Astrocyte (in vitro differentiated cells and primary cell): ENCODE data around the gene ANKRD11. TPM values are rescaled to one million over a fixed set of nuclear protein-coding genes. Genes with fewer than 3 reads are reported as not detected.

Source experiments
- DNase-seq: peaks from one replicate; pipeline ENCODE4 v3.0.0-alpha.2; 2010; ENCODE audit warnings: low read depth
- FAIRE-seq: peaks from 2 replicates; lab custom pipeline; 2011; peaks lifted over from hg19 to GRCh38; lab: Jason Lieb, UNC
- H2AFZ ChIP-seq: 2 replicates; pipeline ENCODE4 v1.6.0; 2012; ENCODE audit warnings: low read depth, low read length, inconsistent platforms
- H3K27ac ChIP-seq: 2 replicates; pipeline ENCODE4 v1.5.1; 2011; ENCODE audit warnings: low read depth, low read length, inconsistent platforms
- H3K27me3 ChIP-seq: 2 replicates; pipeline ENCODE4 v1.6.0; 2011; ENCODE audit warnings: low read length, inconsistent platforms; ENCODE audit not compliant: insufficient read depth
- H3K36me3 ChIP-seq: 2 replicates; pipeline ENCODE4 v1.5.1; 2011; ENCODE audit warnings: low read length, inconsistent platforms; ENCODE audit not compliant: insufficient read depth
- H3K4me1 ChIP-seq: 2 replicates; pipeline ENCODE4 v1.5.1; 2011; ENCODE audit warnings: low read length, inconsistent platforms; ENCODE audit not compliant: insufficient read depth
- H3K4me2 ChIP-seq: 2 replicates; pipeline ENCODE4 v1.6.0; 2012; ENCODE audit warnings: low read length, inconsistent platforms
- H3K4me3 ChIP-seq: 2 replicates; pipeline ENCODE4 v1.5.1; 2011; ENCODE audit warnings: low read depth, mild to moderate bottlenecking, low read length, inconsistent platforms; ENCODE audit not compliant: insufficient read depth
- H3K79me2 ChIP-seq: 2 replicates; pipeline ENCODE4 v1.6.0; 2012; ENCODE audit warnings: mild to moderate bottlenecking, low read length, inconsistent platforms; ENCODE audit not compliant: insufficient read depth
- H3K9ac ChIP-seq: 2 replicates; pipeline ENCODE4 v1.6.0; 2012; ENCODE audit warnings: mild to moderate bottlenecking, low read length, inconsistent platforms
- H3K9me3 ChIP-seq: 2 replicates; pipeline ENCODE4 v1.5.1; 2012; ENCODE audit warnings: low read depth, mild to moderate bottlenecking, low read length, inconsistent platforms; ENCODE audit not compliant: insufficient read depth
- H4K20me1 ChIP-seq: 2 replicates; pipeline ENCODE4 v1.6.0; 2012; ENCODE audit warnings: low read length, inconsistent platforms; ENCODE audit not compliant: insufficient read depth
- H3K27ac Mint-ChIP-seq: one replicate; pipeline ENCODE4 v1.8.0; 2021; ENCODE audit warnings: mild to moderate bottlenecking, mixed read lengths; ENCODE audit not compliant: unreplicated experiment
- H3K27me3 Mint-ChIP-seq: one replicate; pipeline ENCODE4 v1.8.0; 2021; ENCODE audit warnings: low read depth, mixed read lengths; ENCODE audit not compliant: unreplicated experiment
- H3K36me3 Mint-ChIP-seq: one replicate; pipeline ENCODE4 v1.8.0; 2021; ENCODE audit warnings: low read depth, mixed read lengths; ENCODE audit not compliant: unreplicated experiment
- H3K4me1 Mint-ChIP-seq: one replicate; pipeline ENCODE4 v1.8.0; 2021; ENCODE audit warnings: low read depth, mixed read lengths; ENCODE audit not compliant: unreplicated experiment
- H3K4me3 Mint-ChIP-seq: one replicate; pipeline ENCODE4 v1.8.0; 2021; ENCODE audit warnings: mild to moderate bottlenecking, moderate library complexity, mixed read lengths; ENCODE audit not compliant: unreplicated experiment
- H3K9me3 Mint-ChIP-seq: one replicate; pipeline ENCODE4 v1.8.0; 2021; ENCODE audit warnings: mild to moderate bottlenecking, mixed read lengths; ENCODE audit not compliant: unreplicated experiment
- EZH2 ChIP-seq: IDR thresholded peaks from 2 replicates; pipeline ENCODE4 v1.6.1; 2012; ENCODE audit warnings: mild to moderate bottlenecking, low read length, inconsistent platforms; ENCODE audit not compliant: insufficient read depth
- total RNA-seq: library from RNA; stranded (reverse); gene quantifications from 2 replicates; pipeline ENCODE4 v1.2.1, GENCODE V29; 2021
- TF ChIP-seq, protein P1 (sequence below): IDR thresholded peaks from 2 replicates; pipeline ENCODE4 v1.5.1; 2011; ENCODE audit warnings: low read depth, mild to moderate bottlenecking, inconsistent platforms, low read length, moderate library complexity; ENCODE audit not compliant: insufficient read depth

The ANKRD11 gene
- total RNA-seq, 1 donor from 2014 or later, result 213 TPM

DNA sequence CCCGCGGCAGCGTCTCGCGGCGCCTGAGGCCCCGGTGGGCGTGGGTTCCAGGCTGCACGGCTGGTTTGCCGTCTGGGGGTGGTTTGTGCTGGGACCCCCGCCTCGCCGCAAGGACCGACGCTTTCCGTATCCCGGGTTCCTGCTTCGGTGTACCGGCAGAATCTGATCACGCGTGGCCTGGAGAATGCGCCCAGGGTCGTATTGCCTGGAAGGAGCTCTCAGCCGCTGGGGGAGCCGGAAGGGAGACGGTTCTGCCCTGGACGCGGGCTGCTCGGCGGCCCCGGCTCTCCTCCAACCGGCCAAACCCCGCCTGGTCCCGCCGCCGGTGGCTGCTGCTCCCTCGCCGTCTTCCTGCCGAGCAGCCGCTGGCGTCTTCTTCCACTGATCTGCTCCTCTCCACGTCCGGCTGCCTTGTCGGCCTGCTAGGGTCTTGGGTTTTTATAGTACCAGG is 233.1 kb downstream of the ANKRD11 start:
- no peak for DNase-seq
- Histone ChIP-seq H3K9ac (peak overlapping the region; percentile 66), H3K27ac (no peak overlapping the region), H3K79me2 (no peaks in the 10 kb centered on the region), H4K20me1 (no peaks in the 10 kb centered on the region), H3K4me3 (peak overlapping the region; percentile 51), H3K27me3 (no peaks in the 10 kb centered on the region), H3K4me1 (peaks cover 11% of the 10 kb centered on the region), H3K36me3 (no peaks in the 10 kb centered on the region), H2AFZ (peak overlapping the region; percentile 77), H3K4me2 (peak overlapping the region; percentile 85), H3K9me3 (peaks cover 4% of the 10 kb centered on the region)
- no peak for FAIRE-seq
- Mint-ChIP-seq H3K27ac (no peak overlapping the region), H3K9me3 (peaks cover 12% of the 10 kb centered on the region), H3K27me3 (peaks cover 7% of the 10 kb centered on the region), H3K36me3 (peaks cover 16% of the 10 kb centered on the region), H3K4me1 (peaks cover 7% of the 10 kb centered on the region), H3K4me3 (no peak overlapping the region)
- TF ChIP-seq, protein P1, sequence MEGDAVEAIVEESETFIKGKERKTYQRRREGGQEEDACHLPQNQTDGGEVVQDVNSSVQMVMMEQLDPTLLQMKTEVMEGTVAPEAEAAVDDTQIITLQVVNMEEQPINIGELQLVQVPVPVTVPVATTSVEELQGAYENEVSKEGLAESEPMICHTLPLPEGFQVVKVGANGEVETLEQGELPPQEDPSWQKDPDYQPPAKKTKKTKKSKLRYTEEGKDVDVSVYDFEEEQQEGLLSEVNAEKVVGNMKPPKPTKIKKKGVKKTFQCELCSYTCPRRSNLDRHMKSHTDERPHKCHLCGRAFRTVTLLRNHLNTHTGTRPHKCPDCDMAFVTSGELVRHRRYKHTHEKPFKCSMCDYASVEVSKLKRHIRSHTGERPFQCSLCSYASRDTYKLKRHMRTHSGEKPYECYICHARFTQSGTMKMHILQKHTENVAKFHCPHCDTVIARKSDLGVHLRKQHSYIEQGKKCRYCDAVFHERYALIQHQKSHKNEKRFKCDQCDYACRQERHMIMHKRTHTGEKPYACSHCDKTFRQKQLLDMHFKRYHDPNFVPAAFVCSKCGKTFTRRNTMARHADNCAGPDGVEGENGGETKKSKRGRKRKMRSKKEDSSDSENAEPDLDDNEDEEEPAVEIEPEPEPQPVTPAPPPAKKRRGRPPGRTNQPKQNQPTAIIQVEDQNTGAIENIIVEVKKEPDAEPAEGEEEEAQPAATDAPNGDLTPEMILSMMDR, result no peak
- no peak for TF ChIP-seq EZH2

DNA sequence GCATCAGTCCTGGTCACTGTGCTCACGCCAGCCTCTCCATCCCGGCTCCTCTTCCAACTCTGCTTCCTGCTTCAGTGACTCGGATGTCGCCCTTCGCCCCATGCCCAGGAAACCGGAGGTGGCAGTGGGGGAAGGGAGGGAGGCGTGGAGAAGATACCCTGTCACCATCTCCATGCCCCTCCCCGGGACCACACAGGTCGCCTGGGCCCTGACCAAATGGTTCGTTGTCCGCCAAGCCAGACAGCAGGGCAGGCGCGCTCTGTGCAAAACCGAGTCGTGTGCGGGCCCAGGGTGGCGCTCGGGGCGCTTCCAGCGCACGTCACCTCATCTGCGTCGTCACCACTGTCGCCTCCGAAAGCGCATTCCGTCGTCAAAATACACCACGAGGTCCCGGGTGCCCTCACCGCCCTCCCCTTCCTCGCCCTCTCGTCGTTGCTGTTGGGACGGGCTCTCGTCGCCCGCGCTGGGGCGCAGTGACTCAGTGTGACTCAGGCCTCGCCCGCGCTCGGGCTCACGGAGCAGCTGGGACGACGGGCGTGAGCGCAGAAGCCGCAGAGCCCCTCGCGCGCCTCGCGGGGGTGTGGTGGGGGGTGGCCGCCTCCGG is 233.6 kb downstream of the ANKRD11 start:
- H3K27ac ChIP-seq, result no peak overlapping the region
- H4K20me1 ChIP-seq, result no peaks in the 10 kb centered on the region
- Mint-ChIP-seq H3K4me3 (no peak overlapping the region), H3K27ac (no peak overlapping the region), H3K36me3 (peaks cover 16% of the 10 kb centered on the region), H3K4me1 (peaks cover 4% of the 10 kb centered on the region), H3K27me3 (peaks cover 7% of the 10 kb centered on the region), H3K9me3 (peaks cover 12% of the 10 kb centered on the region)
- H3K4me3 ChIP-seq, result peak overlapping the region; percentile 51
- no peak for TF ChIP-seq EZH2
- no peaks in the 10 kb centered on the region for H3K36me3 ChIP-seq
- peak overlapping the region; percentile 85 for H3K4me2 ChIP-seq
- H3K9ac ChIP-seq, result peak overlapping the region; percentile 66
- H2AFZ ChIP-seq, result peak overlapping the region; percentile 77
- no peaks in the 10 kb centered on the region for H3K27me3 ChIP-seq
- DNase-seq (peak; percentile 32), FAIRE-seq (no peak)
- H3K4me1 ChIP-seq, result peaks cover 11% of the 10 kb centered on the region
- peaks cover 4% of the 10 kb centered on the region for H3K9me3 ChIP-seq
- H3K79me2 ChIP-seq, result no peaks in the 10 kb centered on the region

DNA sequence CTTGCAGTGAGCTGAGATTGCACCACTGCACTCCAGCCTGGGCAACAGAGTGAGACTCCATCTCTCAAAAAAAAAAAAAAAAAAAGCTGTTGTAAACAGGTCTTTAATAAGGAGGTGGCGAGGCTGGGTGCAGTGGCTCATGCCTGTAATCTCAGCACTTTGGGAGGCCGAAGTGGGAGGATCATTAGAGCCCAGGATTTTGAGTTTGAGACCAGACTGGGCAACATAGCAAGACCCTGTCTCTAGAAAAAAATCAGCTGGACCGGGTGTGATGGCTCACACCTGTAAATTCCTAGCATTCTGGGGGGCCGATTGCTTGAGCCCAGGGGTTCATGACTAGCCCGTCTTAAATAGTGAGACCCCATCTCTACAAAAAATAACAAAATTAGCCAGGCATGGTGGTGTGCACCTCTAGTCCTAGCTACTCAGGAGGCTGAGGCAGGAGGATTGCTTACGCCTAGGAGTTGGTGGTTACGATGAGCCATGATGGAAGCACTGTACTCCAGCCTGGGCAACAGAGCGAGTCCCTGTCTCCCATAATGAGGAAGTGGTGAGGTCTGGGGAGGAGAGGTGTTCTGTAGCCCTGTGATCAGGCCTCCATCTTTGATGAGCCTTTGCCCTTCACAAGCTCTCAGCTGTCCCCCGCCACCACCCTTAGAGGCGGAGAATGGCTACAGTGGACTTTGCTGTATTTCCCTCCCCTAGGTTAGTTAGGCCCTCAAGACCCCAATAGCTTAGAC is 236.6 kb downstream of the ANKRD11 start:
- H3K27ac Mint-ChIP-seq, result no peak overlapping the region
- no peak for FAIRE-seq
- H3K36me3 ChIP-seq, result no peaks in the 10 kb centered on the region
- peaks cover 17% of the 10 kb centered on the region for H3K9me3 Mint-ChIP-seq
- DNase-seq, result no peak
- no peaks in the 10 kb centered on the region for H3K79me2 ChIP-seq
- no peak overlapping the region for H3K27ac ChIP-seq
- H3K4me3 Mint-ChIP-seq, result no peak overlapping the region
- H3K4me1 ChIP-seq, result peaks cover 11% of the 10 kb centered on the region
- H3K4me2 ChIP-seq, result no peak overlapping the region
- H3K4me3 ChIP-seq, result no peak overlapping the region
- H2AFZ ChIP-seq, result no peak overlapping the region
- H3K36me3 Mint-ChIP-seq, result peaks cover 15% of the 10 kb centered on the region
- H4K20me1 ChIP-seq, result no peaks in the 10 kb centered on the region
- peaks cover 4% of the 10 kb centered on the region for H3K9me3 ChIP-seq
- no peaks in the 10 kb centered on the region for H3K27me3 ChIP-seq
- TF ChIP-seq, protein P1, result no peak
- TF ChIP-seq EZH2, result no peak
- H3K4me1 Mint-ChIP-seq, result no peaks in the 10 kb centered on the region
- peaks cover 7% of the 10 kb centered on the region for H3K27me3 Mint-ChIP-seq
- no peak overlapping the region for H3K9ac ChIP-seq
